ENCODE data around the gene CST3. TPM values are rescaled to one million over a fixed set of nuclear protein-coding genes. Genes with fewer than 3 reads are reported as not detected.
A peak's percentile ranks its signal among the peaks of the same experiment; 100 is the strongest.
"Not testable (repeated sequence)": the region's sequence is repeated elsewhere in the genome, so short reads cannot be mapped to it uniquely, and the experiment has no call there.

Gene CST3
- total RNA-seq, 4 donors from 2014 or later = 607 to 1,755 (median 1,289) TPM

DNA sequence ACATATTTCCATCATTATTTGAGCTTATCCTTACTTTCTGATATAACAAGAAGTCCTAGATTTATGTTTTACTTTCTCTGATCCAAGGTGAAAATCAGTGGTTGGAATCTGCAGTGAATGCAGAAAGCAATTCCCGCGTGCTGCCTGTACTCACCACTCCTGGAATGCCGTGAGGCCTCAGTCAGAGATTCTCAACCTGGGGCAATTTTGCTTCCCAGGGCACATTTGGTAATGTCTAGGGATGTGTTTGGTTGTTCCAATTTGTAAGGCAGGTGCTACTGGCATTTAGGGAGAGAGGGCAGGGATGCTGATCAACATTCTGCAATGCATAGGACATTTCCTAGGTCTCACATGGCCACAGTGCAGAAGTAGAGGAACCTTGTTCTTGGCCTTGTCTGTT lies 27.2 kb upstream of the CST3 start:
- in situ Hi-C loops (cut with MboI; ENCODE audit: low pct_ligation_motif_present in 1 of 4, low pct_unique_long_range_greater_than_20kb in 1 of 4, low sequenced_read_pairs in 3 of 4) = no loop called here
- Histone ChIP-seq H3K36me3 (no peaks in the 10 kb centered on the region), H3K27ac (no peak overlapping the region), H3K4me1 (peaks cover 0 to 5% (median 2%) of the 10 kb centered on the region in 4 donors), H3K4me3 (no peak overlapping the region), H3K9me3 (no peaks in the 10 kb centered on the region), H3K27me3 (no peaks in the 10 kb centered on the region)
- TF ChIP-seq POLR2A (IDR thresholded peaks at IDR 0.05) = no peak
- TF ChIP-seq, protein P1, sequence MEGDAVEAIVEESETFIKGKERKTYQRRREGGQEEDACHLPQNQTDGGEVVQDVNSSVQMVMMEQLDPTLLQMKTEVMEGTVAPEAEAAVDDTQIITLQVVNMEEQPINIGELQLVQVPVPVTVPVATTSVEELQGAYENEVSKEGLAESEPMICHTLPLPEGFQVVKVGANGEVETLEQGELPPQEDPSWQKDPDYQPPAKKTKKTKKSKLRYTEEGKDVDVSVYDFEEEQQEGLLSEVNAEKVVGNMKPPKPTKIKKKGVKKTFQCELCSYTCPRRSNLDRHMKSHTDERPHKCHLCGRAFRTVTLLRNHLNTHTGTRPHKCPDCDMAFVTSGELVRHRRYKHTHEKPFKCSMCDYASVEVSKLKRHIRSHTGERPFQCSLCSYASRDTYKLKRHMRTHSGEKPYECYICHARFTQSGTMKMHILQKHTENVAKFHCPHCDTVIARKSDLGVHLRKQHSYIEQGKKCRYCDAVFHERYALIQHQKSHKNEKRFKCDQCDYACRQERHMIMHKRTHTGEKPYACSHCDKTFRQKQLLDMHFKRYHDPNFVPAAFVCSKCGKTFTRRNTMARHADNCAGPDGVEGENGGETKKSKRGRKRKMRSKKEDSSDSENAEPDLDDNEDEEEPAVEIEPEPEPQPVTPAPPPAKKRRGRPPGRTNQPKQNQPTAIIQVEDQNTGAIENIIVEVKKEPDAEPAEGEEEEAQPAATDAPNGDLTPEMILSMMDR (IDR thresholded peaks at IDR 0.05) = no peak
- DNase-seq = no peak
- intact Hi-C loops (cut with DNase I; ENCODE audit: low total_unique reads) = no loop called here
- 92% methylated on average over 3 of the region's 3 CpGs; no CpG with 5 or more reads in 1 of the 2 donors for WGBS, 2 donors (ENCODE audit: low coverage in 1 of 2)

GRCh38 chr20:23664046-23664445 lies 26.3 kb upstream of the CST3 start:
- H3K27me3 ChIP-seq; H3K27ac ChIP-seq; DNase-seq; H3K4me1 ChIP-seq; in situ Hi-C loops (cut with MboI; ENCODE audit: low pct_ligation_motif_present in 1 of 4, low pct_unique_long_range_greater_than_20kb in 1 of 4, low sequenced_read_pairs in 3 of 4); intact Hi-C loops (cut with DNase I; ENCODE audit: low total_unique reads); H3K9me3 ChIP-seq; H3K36me3 ChIP-seq; H3K4me3 ChIP-seq: not testable (repeated sequence)
- WGBS, 2 donors (ENCODE audit: low coverage in 1 of 2) = 84% methylated on average over 4 of the region's 4 CpGs; no CpG with 5 or more reads in 1 of the 2 donors

GRCh38 chr20:23663180-23663579 lies 25.4 kb upstream of the CST3 start:
- no peaks in the 10 kb centered on the region for H3K9me3 ChIP-seq
- no peak overlapping the region for H3K27ac ChIP-seq
- in situ Hi-C loops (cut with MboI; ENCODE audit: low pct_ligation_motif_present in 1 of 4, low pct_unique_long_range_greater_than_20kb in 1 of 4, low sequenced_read_pairs in 3 of 4) (no loop called here), intact Hi-C loops (cut with DNase I; ENCODE audit: low total_unique reads) (no loop called here)
- WGBS, 2 donors (ENCODE audit: low coverage in 1 of 2) = 81 to 83% methylated on average over 5 to 6 of the region's 6 CpGs
- TF ChIP-seq POLR2AphosphoS5 (IDR thresholded peaks at IDR 0.05) = no peak
- no peak for TF ChIP-seq EP300 (IDR thresholded peaks at IDR 0.05; ENCODE audit: low read depth)
- TF ChIP-seq, protein P1 (IDR thresholded peaks at IDR 0.05) = no peak
- TF ChIP-seq POLR2A (IDR thresholded peaks at IDR 0.05) = no peak
- H3K4me1 ChIP-seq = peaks cover 0 to 5% (median 2%) of the 10 kb centered on the region in 4 donors
- H3K36me3 ChIP-seq = no peaks in the 10 kb centered on the region
- DNase-seq = no peak
- no peak overlapping the region for H3K4me3 ChIP-seq
- H3K27me3 ChIP-seq = no peaks in the 10 kb centered on the region

DNA sequence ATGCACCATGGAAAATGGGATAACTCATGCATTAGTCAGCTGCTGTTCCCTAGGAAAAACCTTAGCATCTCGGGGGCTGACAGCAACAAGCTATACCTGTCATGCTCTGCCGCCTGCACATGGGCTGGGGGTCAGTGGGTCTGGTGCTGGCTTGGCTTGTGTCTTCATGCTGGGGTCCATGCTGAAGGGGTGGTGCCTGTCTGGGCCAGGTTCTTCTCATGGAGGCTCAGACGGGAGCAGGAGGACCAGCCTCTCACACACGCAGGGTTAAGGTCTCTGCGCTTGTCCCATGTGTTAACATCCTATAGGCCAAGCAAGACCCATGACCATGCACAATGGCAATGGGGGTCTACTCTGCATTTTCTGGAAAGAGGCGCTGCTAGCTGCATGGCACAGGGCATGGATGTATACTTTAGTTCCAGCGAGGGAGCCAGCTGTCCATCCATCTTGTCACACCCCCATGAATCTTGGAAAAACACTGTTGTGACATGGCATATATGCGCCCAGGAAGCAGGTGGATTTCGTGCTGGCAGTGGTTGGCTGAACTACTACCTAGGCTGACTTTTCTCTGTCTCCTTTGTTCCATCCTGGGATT lies 24.6 kb upstream of the CST3 start:
- H3K9me3 ChIP-seq = no peaks in the 10 kb centered on the region
- H3K4me1 ChIP-seq = peaks cover 0 to 5% (median 2%) of the 10 kb centered on the region in 4 donors
- no peaks in the 10 kb centered on the region for H3K36me3 ChIP-seq
- H3K27ac ChIP-seq = no peak overlapping the region
- H3K4me3 ChIP-seq = no peak overlapping the region
- in situ Hi-C loops (cut with MboI; ENCODE audit: low pct_ligation_motif_present in 1 of 4, low pct_unique_long_range_greater_than_20kb in 1 of 4, low sequenced_read_pairs in 3 of 4) = no loop called here
- no peaks in the 10 kb centered on the region for H3K27me3 ChIP-seq
- WGBS, 2 donors (ENCODE audit: low coverage in 1 of 2) = 80 to 88% methylated on average over 1 to 9 of the region's 9 CpGs
- intact Hi-C loops (cut with DNase I; ENCODE audit: low total_unique reads) = no loop called here
- no peak for TF ChIP-seq EP300 (IDR thresholded peaks at IDR 0.05; ENCODE audit: low read depth)
- TF ChIP-seq POLR2AphosphoS5 (IDR thresholded peaks at IDR 0.05) = no peak
- TF ChIP-seq, protein P1 (IDR thresholded peaks at IDR 0.05) = no peak
- TF ChIP-seq POLR2A (IDR thresholded peaks at IDR 0.05) = no peak
- DNase-seq = no peak

GRCh38 chr20:23661002-23661429 lies 23.3 kb upstream of the CST3 start:
- H3K27ac ChIP-seq = peak overlapping the region in 1 of 4 donors; percentile 23
- no peaks in the 10 kb centered on the region for H3K36me3 ChIP-seq
- H3K4me1 ChIP-seq = peaks cover 0 to 5% (median 2%) of the 10 kb centered on the region in 4 donors
- H3K4me3 ChIP-seq = no peak overlapping the region
- DNase-seq = no peak
- intact Hi-C loops (cut with DNase I; ENCODE audit: low total_unique reads) = no loop called here
- in situ Hi-C loops (cut with MboI; ENCODE audit: low pct_ligation_motif_present in 1 of 4, low pct_unique_long_range_greater_than_20kb in 1 of 4, low sequenced_read_pairs in 3 of 4) = no loop called here
- WGBS, 2 donors (ENCODE audit: low coverage in 1 of 2) = 80 to 85% methylated on average over 4 to 6 of the region's 6 CpGs
- TF ChIP-seq EP300 (IDR thresholded peaks at IDR 0.05; ENCODE audit: low read depth) = no peak
- no peak for TF ChIP-seq POLR2A (IDR thresholded peaks at IDR 0.05)
- TF ChIP-seq, protein P1 (IDR thresholded peaks at IDR 0.05) = no peak
- no peak for TF ChIP-seq POLR2AphosphoS5 (IDR thresholded peaks at IDR 0.05)
- H3K9me3 ChIP-seq = no peaks in the 10 kb centered on the region
- no peaks in the 10 kb centered on the region for H3K27me3 ChIP-seq
